NCI-H1417 treated with DMSO at 0.1 percent for 48 hours (cell line): ENCODE results near the gene STAP2.

ENCODE experiments used
- DNase-seq: peaks from one replicate; lab custom pipeline; 2025; lab: John Stamatoyannopoulos, UW

The STAP2 gene

GRCh38 chr19:4327252-4327876 lies 11.3 kb downstream of the STAP2 start:
- DNase-seq = no peak

- DNase-seq = no peak
These were observed 11.8 kb downstream of the STAP2 start for GRCh38 chr19:4326837-4327251.

- no peak for DNase-seq
These were observed 12.3 kb downstream of the STAP2 start for GRCh38 chr19:4326215-4326836.

GRCh38 chr19:4324228-4324627 lies 14.4 kb downstream of the STAP2 start:
- no peak for DNase-seq

- no peak for DNase-seq
These were observed 14.9 kb downstream of the STAP2 start for GRCh38 chr19:4323692-4324091.

GRCh38 chr19:4322942-4323665 lies 15.5 kb downstream of the STAP2 start:
- no peak for DNase-seq

GRCh38 chr19:4320419-4320818 lies 18.2 kb downstream of the STAP2 start:
- DNase-seq = no peak

- no peak for DNase-seq
These were observed 19.4 kb downstream of the STAP2 start for GRCh38 chr19:4319067-4319718.

GRCh38 chr19:4318460-4318859 lies 20.2 kb downstream of the STAP2 start:
- no peak for DNase-seq

- no peak for DNase-seq
These were observed 21.7 kb downstream of the STAP2 start for GRCh38 chr19:4316956-4317355.

- no peak for DNase-seq
These were observed 24.7 kb downstream of the STAP2 start for GRCh38 chr19:4313847-4314490.

- no peak for DNase-seq
These were observed 28.1 kb downstream of the STAP2 start for GRCh38 chr19:4310247-4311121.

GRCh38 chr19:4305659-4306058 lies 33.0 kb downstream of the STAP2 start:
- no peak for DNase-seq

GRCh38 chr19:4305257-4305612 lies 33.4 kb downstream of the STAP2 start:
- no peak for DNase-seq

GRCh38 chr19:4304538-4305256 lies 33.9 kb downstream of the STAP2 start, which contains the start of gene FSD1:
Gene FSD1 (plus strand): TSS chr19:4304598. CDS start chr19:4304747, 149 bp downstream.
- no peak for DNase-seq

GRCh38 chr19:4303819-4304537 lies 34.6 kb downstream of the STAP2 start:
- DNase-seq = no peak

GRCh38 chr19:4302243-4302640 lies 36.4 kb downstream of the STAP2 start, which contains the start of gene TMIGD2:
Gene TMIGD2 (minus strand): TSS chr19:4302389. CDS start chr19:4302385, 4 bp downstream.
- no peak for DNase-seq

GRCh38 chr19:4301590-4302242 lies 36.9 kb downstream of the STAP2 start:
- DNase-seq = no peak

GRCh38 chr19:4300589-4300988 lies 38.0 kb downstream of the STAP2 start:
- DNase-seq = no peak
